ENCODE measurements around the gene CTSL. TPM values are rescaled to one million over a fixed set of nuclear protein-coding genes. Genes with fewer than 3 reads are reported as not detected.
A peak's percentile ranks its signal among the peaks of the same experiment; 100 is the strongest.

The CTSL gene
- total RNA-seq, 1 donor from 2014 or later, result 33.8 TPM

DNA sequence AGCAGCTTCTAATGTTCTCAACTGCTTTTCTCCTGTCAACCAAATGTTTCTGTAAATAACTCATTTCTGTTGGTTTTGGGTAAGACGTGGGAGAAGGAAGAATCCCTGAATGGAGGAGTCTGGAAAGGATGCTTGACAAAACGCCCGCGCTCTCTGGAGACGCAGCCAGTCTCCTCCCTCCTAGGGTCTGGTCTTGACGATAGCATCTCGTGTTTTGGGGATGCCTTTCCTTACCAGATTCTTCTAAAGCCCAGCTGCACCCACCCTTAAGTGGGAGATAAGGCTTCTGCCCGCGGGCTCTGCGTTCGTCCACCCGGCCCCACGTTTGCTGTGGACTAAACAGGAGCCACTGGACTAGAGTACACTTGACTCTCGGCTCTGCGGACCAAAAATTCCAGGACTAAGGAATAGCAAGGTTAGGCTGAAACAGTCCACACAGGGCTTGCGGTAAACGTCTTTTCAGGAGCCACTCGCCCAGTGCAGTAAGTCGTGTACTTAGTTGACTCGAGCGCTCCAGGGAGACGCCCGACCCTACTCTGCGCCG lies 491 bp upstream of the CTSL start:
- Mint-ChIP-seq H3K4me1 (peaks cover 4% of the 10 kb centered on the region), H3K4me3 (peak overlapping the region; percentile 95), H3K27ac (ENCODE audit: unreplicated experiment) (no peak overlapping the region), H3K27me3 (ENCODE audit: low read depth) (peaks cover 7% of the 10 kb centered on the region), H3K36me3 (ENCODE audit: low read depth) (peaks cover 3% of the 10 kb centered on the region), H3K9me3 (no peaks in the 10 kb centered on the region)
- no peak for DNase-seq (ENCODE audit: low read depth, low spot score)
- TF ChIP-seq, protein P1, sequence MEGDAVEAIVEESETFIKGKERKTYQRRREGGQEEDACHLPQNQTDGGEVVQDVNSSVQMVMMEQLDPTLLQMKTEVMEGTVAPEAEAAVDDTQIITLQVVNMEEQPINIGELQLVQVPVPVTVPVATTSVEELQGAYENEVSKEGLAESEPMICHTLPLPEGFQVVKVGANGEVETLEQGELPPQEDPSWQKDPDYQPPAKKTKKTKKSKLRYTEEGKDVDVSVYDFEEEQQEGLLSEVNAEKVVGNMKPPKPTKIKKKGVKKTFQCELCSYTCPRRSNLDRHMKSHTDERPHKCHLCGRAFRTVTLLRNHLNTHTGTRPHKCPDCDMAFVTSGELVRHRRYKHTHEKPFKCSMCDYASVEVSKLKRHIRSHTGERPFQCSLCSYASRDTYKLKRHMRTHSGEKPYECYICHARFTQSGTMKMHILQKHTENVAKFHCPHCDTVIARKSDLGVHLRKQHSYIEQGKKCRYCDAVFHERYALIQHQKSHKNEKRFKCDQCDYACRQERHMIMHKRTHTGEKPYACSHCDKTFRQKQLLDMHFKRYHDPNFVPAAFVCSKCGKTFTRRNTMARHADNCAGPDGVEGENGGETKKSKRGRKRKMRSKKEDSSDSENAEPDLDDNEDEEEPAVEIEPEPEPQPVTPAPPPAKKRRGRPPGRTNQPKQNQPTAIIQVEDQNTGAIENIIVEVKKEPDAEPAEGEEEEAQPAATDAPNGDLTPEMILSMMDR (conservative IDR thresholded peaks at IDR 0.05), result no peak

DNA sequence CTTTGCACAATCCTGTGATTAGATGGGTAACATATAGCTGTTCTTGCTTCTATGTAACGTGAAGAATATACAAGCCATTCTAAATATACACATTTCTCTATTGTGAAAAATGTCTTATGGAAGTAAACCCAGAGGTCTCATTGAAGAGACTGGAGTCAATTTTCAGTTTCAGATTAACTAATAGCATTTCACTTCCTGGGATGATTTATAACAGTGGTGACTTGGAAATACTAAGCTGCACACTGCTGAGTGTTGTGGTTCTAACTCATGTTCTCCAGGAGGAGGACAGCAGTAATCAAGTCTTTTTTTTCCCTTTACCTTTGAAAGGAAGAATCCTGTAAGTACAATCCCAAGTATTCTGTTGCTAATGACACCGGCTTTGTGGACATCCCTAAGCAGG lies 3.3 kb downstream of the CTSL start:
- H3K4me3 Mint-ChIP-seq, result peak overlapping the region; percentile 64
- peaks cover 2% of the 10 kb centered on the region for H3K27me3 Mint-ChIP-seq (ENCODE audit: low read depth)
- DNase-seq (ENCODE audit: low read depth, low spot score), result no peak
- H3K36me3 Mint-ChIP-seq (ENCODE audit: low read depth), result peaks cover 7% of the 10 kb centered on the region
- TF ChIP-seq, protein P1 (conservative IDR thresholded peaks at IDR 0.05), result no peak
- no peak overlapping the region for H3K27ac Mint-ChIP-seq (ENCODE audit: unreplicated experiment)
- no peaks in the 10 kb centered on the region for H3K9me3 Mint-ChIP-seq
- peaks cover 4% of the 10 kb centered on the region for H3K4me1 Mint-ChIP-seq

DNA sequence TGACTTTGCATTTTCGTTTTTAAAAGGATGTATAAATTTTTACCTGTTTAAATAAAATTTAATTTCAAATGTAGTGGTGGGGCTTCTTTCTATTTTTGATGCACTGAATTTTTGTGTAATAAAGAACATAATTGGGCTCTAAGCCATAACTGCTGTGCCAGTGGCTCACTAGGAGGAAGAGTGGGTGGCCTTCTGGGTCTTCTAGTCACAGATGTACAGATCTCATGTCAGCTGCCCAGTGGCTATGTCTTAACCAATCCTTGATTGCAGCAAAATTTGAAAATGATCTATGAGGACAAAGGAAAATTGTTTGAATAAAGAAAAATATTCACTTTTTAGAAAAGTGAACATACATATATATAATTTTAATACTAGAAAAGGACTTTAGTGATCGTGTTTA lies 5.4 kb downstream of the CTSL start:
- TF ChIP-seq, protein P1 (conservative IDR thresholded peaks at IDR 0.05), result no peak
- Mint-ChIP-seq H3K27ac (ENCODE audit: unreplicated experiment) (no peak overlapping the region), H3K4me3 (peak overlapping the region; percentile 59)

DNA sequence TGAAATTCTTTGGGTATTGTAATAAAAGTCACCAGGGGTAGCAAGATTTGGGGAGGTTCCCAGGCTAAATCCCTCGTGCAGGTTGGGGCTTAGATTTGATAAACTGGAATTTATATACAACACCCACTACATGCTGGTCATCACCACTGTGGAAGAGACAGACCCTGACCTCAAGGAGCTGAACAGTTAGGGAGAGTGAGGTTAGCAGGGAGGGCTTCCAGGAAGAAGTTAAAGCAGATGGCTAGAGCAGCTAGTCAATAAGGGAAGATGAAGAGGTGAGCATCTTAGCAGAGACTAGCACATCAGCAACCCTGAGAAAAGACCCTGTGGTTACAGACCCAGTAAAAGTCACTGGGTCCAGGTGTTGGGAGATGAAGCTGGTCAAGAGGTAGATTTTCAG lies 6.4 kb downstream of the CTSL start:
- no peak for DNase-seq (ENCODE audit: low read depth, low spot score)
- peaks cover 7% of the 10 kb centered on the region for H3K36me3 Mint-ChIP-seq (ENCODE audit: low read depth)
- no peaks in the 10 kb centered on the region for H3K27me3 Mint-ChIP-seq (ENCODE audit: low read depth)
- no peak overlapping the region for H3K27ac Mint-ChIP-seq (ENCODE audit: unreplicated experiment)
- H3K4me3 Mint-ChIP-seq, result no peak overlapping the region
- no peaks in the 10 kb centered on the region for H3K4me1 Mint-ChIP-seq
- H3K9me3 Mint-ChIP-seq, result peaks cover 3% of the 10 kb centered on the region
- TF ChIP-seq, protein P1 (conservative IDR thresholded peaks at IDR 0.05), result no peak

More for the DNA sequence above, 5.4 kb downstream of the CTSL start:
- no peak for DNase-seq (ENCODE audit: low read depth, low spot score)
- no peaks in the 10 kb centered on the region for H3K27me3 Mint-ChIP-seq (ENCODE audit: low read depth)
- H3K9me3 Mint-ChIP-seq, result no peaks in the 10 kb centered on the region
- peaks cover 4% of the 10 kb centered on the region for H3K4me1 Mint-ChIP-seq
- peaks cover 7% of the 10 kb centered on the region for H3K36me3 Mint-ChIP-seq (ENCODE audit: low read depth)

DNA sequence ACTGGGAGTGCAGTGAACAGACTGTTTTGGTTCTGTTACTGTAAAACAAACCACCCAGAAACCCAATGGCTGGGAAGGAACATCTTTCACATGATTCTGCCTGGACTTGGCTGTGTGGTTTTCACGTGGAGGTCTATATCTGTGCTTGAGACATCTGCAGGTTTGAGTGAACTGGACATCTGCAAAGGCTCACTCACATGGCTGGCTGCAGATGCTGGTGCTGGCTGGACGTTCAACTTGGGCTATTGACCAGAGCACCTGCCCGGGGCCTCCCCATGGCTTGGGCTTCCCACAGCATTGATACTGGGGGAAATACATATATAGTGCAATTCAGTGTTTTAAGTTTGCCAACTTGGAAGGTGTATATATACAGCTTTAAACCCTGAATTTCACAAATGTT lies 6.8 kb downstream of the CTSL start:
- Mint-ChIP-seq H3K36me3 (ENCODE audit: low read depth) (peaks cover 7% of the 10 kb centered on the region), H3K4me1 (no peaks in the 10 kb centered on the region), H3K27me3 (ENCODE audit: low read depth) (no peaks in the 10 kb centered on the region), H3K9me3 (peaks cover 3% of the 10 kb centered on the region), H3K27ac (ENCODE audit: unreplicated experiment) (no peak overlapping the region), H3K4me3 (no peak overlapping the region)
- no peak for DNase-seq (ENCODE audit: low read depth, low spot score)
- TF ChIP-seq, protein P1 (conservative IDR thresholded peaks at IDR 0.05), result no peak
